Inflammatory macrophage (primary cell): Measurements from ENCODE around the gene METRNL.
"Not testable (repeated sequence)": the region's sequence is repeated elsewhere in the genome, so short reads cannot be mapped to it uniquely, and the experiment has no call there.

Source experiments
- DNase-seq, 2 donors: peaks; one replicate each; pipeline ENCODE4 v3.0.0-alpha.2; 2020 to 2022

METRNL gene

DNA sequence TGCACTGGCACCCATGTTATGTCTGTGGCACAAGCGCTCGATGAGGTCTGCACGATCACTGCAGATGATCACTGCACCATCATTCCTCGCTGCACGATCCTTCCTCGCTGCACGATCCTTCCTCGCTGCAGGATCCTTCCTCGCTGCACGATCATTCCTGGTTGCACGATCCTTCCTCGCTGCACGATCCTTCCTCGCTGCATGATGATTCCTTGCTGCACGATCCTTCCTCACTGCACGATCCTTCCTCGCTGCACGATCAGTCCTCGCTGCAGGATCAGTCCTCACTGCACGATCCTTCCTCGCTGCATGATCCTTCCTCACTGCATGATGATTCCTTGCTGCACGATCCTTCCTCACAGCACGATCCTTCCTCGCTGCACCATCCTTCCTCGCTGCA is 29.3 kb downstream of the METRNL start:
- DNase-seq, result no peak

DNA sequence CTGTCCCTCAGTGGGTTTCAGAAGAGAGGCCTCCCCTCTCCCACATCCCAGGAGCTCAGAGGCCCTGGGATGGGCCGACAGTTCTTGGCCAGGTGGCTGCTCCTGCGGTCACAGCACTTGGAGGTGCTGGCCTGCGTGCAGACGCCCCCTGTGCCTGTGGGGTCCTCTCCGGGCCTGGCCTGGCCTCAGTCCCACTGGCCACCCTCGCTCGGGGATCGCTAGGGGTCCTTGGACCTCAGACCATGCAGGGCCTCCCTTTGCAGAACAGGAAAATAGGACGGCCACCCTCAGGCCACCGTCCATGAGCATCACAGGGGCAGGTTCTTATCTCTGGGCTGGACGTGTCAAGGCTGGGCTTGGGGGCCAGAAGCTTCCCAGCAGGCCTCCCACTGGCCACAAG is 30.0 kb downstream of the METRNL start:
- DNase-seq, result no peak

DNA sequence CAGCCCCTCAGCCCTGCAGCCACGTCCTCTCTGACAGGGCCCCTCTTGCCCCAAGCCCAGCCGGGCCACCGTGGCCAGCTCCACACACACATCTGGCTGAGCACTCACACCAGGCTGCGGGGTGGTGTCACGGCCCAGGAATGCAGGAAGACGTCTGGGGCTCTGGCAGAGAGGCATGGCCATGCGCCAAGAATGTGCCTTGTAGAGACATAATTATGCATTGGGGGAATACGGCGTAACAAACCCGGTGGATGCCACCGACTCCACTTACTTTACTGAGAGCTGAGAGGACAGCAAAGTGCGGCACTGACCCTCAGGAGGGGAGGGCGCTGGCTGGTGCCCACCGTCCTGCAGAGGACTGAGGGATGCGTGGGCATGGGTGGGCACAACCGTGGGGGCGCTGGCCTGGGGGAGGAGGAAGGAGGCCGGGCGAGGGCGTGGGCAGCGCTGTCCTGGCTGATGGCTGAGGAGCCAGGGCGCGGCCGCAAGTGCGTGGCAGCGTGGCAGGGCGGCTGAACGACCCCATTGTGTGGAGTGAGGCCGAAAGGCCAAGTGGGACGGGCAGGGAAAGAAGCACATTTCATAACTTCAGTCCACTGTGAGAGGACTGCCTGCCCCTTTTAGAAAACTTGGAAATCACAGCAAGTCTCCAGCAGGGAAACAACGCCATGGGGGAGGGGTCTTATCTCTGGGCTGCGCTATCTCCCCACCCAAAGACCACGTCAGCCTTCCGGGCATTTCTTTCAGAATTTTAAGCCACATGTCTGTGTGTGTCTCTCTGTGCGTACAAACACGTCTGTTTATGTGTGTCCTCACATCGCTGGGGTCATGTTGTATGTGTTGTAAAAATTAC is 30.6 kb downstream of the METRNL start:
- no peak for DNase-seq

- no peak for DNase-seq
Measured at GRCh38 chr17:83110735-83111134, 31.3 kb downstream of the METRNL start.

- no peak for DNase-seq
Measured at GRCh38 chr17:83111516-83112282, 32.3 kb downstream of the METRNL start.

DNA sequence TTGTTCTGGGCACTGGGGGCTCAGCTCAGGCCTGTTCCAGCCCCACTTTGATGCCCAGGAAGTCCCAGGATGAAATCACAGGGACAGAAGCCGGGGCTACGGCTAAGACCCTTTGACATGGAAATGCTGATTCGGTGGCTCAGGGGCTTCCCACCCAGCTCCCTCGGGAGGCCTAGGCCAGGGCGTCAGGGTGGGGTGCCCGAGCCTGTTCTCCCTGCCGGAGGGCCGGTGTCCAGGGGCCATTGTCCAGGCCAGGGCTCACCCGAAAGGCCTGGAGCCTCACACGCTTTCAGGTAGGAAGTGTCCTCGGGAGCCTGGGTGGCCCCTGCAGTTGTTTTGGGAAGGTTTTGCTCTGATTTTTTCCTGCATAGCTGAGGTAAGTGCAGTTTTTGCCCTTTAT is 34.0 kb downstream of the METRNL start:
- no peak for DNase-seq

DNA sequence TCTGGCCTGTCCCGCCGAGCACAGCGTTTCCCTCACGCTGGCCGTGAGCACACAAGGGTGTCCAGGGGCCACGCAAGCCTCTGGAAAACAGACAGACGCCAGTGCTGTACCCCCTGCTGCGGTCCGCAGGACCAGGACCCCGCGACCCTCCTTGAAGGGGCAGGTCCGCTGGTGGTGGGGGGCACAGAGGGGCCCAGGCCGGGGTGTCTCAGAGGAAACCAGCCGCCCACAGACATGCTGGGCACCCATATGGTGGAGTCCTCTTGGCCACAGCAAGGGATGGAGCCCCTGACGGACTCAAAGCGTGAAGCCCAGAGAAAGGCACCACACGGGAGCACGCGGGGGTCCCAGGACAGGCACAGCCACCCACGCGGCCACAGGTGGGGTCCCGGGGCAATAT is 34.4 kb downstream of the METRNL start:
- no peak for DNase-seq

DNA sequence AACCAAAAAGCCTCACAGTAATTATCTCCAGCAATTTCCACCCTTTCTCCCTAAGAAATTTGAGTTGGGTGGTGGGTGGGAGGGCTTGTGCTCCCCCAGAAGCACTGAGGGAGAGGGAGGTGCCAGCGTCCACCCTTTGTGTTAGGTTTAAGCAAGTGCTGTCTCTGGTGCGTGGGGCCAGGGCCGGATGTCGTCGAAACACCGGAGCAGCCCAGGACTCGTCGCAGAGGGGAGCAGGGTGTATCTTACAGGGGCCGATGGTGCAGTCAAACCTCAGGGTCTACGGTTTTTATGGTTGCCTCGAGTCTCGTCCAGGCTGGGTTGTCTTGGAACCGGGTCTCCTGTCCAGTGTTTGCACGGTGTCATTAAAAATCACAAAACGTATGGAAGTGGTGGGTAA is 35.3 kb downstream of the METRNL start:
- no peak for DNase-seq

DNA sequence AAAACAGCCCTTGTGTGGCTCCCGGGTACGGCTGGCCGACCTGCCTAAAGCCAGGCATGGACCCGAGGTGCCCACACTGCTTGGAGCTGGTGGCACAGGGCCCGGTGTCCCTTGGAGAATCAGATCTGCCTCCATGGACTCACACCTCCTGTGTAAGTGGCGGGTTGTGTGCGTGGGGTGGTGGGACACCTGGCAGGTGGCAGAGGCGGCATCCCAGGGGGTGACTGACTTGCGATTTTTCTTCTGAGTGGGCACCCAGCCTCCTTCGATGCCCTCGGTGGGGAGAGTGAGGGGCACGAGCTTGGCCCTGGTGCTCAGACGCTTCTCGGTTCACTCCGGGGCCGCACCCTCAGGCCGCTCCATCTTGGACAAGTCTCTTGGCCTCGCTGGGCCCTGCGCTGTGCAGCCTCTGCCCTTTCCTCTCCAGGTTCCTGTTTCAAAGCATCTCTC is 35.8 kb downstream of the METRNL start:
- DNase-seq, result no peak

DNA sequence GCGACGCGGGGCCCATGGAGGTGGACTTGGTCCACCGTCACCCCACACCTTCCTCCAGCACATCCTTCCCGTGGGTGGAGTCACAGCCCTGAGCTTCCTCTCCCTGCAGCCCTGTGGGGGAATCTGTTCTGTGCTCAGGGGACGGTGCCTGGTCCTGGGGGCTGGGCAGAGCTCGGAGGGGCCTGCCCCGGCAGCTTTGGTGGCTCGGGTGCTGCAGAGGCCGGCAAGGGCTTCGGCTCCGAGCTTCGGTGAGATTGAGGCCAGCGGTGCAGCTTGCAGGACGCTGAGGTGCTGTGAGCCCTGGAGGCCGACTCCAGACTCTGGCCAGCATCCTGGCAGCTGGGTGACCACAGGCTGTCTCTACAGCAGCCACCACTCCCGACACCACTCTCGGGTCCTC is 36.4 kb downstream of the METRNL start:
- no peak for DNase-seq

DNA sequence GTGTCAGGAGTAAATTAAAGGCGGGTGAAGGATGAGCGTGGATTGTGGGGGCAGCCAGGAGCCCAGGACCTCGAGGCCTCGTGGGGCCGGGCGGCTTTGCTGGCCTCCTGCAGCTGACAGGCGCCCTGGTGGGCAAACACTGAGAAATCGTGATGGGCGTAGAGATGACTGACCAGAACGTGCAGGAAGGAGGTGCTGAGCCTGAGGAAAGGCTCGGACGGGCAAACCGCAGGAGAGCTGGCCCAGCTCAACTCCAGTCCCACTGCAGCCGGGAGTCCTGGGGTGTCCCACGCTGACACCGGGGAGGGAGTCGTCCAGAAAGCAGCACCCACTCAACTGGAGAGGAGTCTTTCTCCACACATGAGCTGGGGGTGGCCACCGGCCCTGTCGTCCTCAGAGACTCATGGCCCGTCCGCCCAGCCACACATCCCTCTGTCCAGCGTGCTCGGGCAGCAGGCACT is 36.9 kb downstream of the METRNL start:
- DNase-seq, result no peak

- DNase-seq, result no peak
Measured at GRCh38 chr17:83116783-83117555, 37.6 kb downstream of the METRNL start.

DNA sequence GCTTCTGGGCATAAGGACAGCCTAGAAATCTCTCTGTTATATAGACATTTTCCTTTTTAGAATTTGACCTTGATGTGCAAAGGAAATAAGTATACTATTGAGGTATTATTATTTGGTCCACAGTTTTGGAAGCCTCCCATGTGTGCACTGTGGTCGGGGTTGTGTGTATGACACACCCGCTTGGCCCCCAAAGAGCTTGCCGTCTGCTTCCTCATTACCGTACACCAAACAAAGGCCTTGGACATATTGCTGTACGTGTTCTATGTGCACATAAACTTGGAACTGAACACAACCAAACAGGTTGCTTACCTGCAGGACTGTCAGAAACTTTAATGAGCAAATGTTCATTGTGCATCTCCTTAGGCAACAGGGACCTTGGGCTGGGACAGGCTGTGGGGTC is 38.2 kb downstream of the METRNL start:
- DNase-seq, result no peak

DNA sequence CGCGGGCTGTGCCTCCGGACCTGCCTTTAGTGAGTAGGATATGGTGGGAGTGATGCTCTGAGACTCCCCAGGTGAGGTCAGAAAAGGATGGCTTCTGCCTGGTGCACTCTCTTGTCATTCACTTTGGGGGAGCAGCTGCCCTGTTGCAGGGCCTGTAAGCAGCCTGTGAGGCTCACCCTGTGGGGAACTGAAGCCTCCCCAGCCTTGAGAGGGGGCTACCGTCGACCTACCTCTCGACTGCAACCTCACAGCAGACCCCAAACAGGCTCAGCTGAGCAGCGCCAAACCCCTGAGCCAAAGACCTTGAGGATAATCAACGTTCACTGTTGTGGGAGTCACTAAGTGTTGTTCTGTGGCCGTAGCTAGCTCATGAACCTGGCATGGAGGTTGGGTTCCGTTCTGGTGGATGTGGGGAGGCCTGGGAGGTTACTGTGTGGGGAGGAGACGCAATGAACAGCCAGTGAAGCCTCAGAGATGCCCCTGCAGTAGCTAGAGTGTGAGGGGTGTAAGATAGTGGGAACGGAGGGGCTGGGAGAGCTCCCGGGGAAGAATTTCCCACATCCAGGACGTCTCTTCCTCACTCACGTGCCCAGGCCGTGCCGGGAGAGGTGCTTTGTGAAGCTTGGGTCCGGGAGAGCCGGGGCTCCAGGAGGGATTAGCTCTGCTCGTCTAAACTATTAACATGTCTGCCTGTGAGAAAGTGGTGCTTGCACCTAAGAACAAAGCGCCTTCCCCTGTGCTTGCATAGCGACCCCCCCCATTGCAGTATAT is 38.8 kb downstream of the METRNL start:
- DNase-seq, result no peak

DNA sequence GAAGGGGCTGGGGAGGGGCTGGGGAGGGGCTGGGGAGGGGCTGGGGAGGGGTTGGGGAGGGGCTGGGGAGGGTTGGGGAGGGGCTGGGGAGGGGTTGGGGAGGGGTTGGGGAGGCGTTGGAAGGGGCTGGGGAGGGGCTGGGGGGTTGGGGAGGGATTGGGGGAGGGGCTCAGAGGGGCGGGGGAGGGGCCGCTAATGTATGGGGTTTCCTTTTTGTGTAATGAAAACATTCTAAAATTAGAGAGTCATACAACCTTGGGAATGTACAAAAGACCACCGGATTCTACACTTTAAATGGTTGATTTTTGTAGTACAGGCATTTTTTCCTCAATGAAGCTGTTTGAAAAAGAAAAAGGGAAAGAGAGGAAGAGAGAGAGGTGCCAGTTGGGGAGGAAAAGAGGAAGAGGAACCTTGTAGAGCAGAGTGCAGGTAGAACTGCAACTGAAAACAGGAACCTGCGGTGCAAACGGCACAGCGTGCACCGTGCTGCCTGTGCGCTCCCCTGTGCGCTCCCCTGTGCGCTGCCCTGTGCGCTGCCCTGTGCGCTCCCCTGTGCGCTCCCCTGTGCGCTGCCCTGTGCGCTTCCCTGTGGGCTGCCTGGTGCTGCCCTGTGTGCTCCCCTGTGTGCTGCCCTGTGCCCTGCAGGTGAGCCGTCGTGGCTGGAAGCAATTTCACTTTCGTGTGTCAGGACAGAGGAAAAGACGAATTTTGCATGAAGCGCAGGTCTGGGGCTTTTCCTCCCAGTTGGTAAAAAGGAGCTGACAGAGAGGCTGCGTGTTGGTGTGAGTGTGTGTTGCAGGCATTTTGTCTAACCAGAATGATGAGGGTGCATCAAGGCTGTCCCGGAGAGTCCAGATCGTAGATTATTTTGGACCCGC is 40.8 kb downstream of the METRNL start:
- DNase-seq, result peak; percentile 48 to 56

DNA sequence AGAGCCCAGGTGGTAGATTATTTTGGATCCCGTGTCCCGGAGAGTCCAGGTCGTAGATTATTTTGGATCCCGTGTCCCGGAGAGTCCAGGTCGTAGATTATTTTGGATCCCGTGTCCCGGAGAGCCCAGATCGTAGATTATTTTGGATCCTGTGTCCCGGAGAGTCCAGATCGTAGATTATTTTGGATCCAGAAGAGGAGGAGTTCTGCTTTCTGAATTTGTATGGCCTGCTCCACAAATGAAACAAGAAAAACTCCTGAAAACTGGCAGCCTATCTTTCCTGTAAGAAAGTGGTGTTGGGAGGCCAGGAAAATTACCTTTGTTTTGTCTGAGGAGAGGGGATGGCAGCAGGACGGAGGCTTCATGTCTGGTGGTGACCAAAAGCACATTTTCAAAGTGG is 42.1 kb downstream of the METRNL start:
- not testable (repeated sequence) for DNase-seq

DNA sequence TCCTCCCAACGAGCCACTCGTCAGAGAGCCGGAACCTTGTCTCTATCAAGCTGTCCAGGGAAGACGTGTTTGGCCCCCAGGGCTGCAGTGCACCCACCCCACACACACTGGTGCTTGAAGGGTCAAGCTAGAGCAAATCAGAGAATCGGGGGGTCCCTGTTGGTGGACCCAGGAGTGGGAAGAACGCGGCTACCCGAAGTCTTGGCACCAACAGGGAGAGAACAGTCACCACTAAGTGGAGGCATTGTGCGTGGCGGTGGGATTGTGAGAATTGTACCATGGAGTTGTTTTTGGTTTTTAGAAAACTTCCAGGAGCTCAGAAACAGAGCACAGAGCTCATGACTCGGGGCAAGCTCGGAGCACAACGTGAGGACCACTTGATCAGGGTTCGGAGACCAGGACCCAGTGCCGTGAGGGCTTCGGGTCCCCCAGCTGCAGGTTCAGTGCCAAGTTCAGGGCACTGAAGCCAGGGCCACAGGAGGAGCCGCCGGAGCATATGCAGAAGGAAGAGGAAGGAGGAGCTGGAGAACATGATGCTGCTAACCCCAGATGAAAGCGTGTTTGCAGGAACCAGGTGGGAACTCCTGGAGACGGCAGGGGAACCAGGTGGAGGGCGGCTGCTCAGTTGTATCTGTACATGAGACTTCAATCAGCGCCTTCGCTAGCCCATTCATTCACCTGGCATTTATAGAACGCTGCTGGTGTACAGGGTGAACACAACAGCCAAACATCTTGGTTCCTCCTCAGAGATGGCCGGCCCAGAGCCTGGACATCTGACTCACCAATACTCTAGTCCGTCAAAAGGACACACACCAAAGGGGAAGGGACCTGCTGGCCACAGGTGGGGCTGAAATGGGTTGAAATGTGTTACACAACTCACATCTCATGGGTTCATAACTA is 42.8 kb downstream of the METRNL start:
- no peak for DNase-seq

DNA sequence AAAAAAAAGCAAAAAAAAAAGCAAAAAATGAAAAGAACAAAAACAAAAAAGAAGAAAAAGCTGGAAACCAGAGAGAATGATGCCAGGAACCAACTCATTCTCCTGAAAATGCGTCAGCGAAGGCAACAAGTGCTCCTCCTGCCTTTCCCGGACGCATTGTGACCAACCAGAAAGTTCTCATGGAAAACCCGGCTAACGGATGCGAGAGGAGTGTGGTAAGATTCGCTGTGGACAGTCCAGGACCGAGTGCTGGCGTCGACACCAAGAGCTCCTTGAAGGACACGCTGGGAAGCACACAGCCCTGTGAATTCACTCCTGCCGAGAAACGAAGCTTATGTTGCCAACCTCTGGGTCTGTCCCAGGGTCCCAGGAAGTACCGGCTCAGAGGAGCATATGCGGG is 43.4 kb downstream of the METRNL start:
- DNase-seq, result no peak

GRCh38 chr17:83123896-83124801 is 44.7 kb downstream of the METRNL start:
- no peak for DNase-seq
